NT2/D1 (cell line): ENCODE measurements around the gene CYGB.
"Not testable (repeated sequence)": the region's sequence is repeated elsewhere in the genome, so short reads cannot be mapped to it uniquely, and the experiment has no call there.

Experiments used
- DNase-seq: peaks from one replicate; pipeline ENCODE4 v3.0.0-alpha.2; 2011; ENCODE audit warnings: low read depth, low spot score
- H3K27me3 ChIP-seq: 2 replicates; pipeline ENCODE4 v1.6.0; 2011; ENCODE audit warnings: mild to moderate bottlenecking; ENCODE audit not compliant: insufficient read length, insufficient read depth
- H3K36me3 ChIP-seq: 2 replicates; pipeline ENCODE4 v1.6.1; 2011; ENCODE audit warnings: mild to moderate bottlenecking, low read length, mixed read lengths; ENCODE audit not compliant: insufficient read depth, insufficient read length
- H3K4me1 ChIP-seq: 2 replicates; pipeline ENCODE4 v1.5.1; 2011; ENCODE audit not compliant: insufficient read depth, insufficient read length
- H3K4me3 ChIP-seq: 2 replicates; pipeline ENCODE4 v1.5.1; 2011; ENCODE audit warnings: low read depth; ENCODE audit not compliant: insufficient read length
- H3K9ac ChIP-seq: 2 replicates; pipeline ENCODE4 v1.6.0; 2011; ENCODE audit warnings: low read depth; ENCODE audit not compliant: insufficient read length
- H3K9me3 ChIP-seq: 2 replicates; pipeline ENCODE4 v1.5.1; 2011; ENCODE audit warnings: mild to moderate bottlenecking, low read length; ENCODE audit not compliant: insufficient read depth
- SUZ12 ChIP-seq: IDR thresholded peaks from 2 replicates; pipeline ENCODE4 v1.6.1; 2011; ENCODE audit not compliant: insufficient read length, insufficient read depth; ENCODE audit errors: extremely low read depth
- YY1 ChIP-seq: IDR thresholded peaks from 2 replicates; pipeline ENCODE4 v1.6.1; 2011; ENCODE audit not compliant: insufficient read length, insufficient read depth
- ZNF274 ChIP-seq: IDR thresholded peaks from 2 replicates; pipeline ENCODE4 v1.6.1; 2011; ENCODE audit warnings: mild to moderate bottlenecking, low read depth, low read length

CYGB gene

GRCh38 chr17:76521262-76521661 is 16.2 kb downstream of the CYGB start:
- peaks cover 7% of the 10 kb centered on the region for H3K27me3 ChIP-seq
- peak overlapping the region; percentile 26 for H3K9ac ChIP-seq
- TF ChIP-seq YY1 = no peak
- no peaks in the 10 kb centered on the region for H3K9me3 ChIP-seq
- peaks cover 16% of the 10 kb centered on the region for H3K4me1 ChIP-seq
- H3K36me3 ChIP-seq = no peaks in the 10 kb centered on the region
- no peak for DNase-seq
- H3K4me3 ChIP-seq = no peak overlapping the region

- peaks cover 7% of the 10 kb centered on the region for H3K27me3 ChIP-seq
- H3K36me3 ChIP-seq = no peaks in the 10 kb centered on the region
- DNase-seq = no peak
- H3K9ac ChIP-seq = no peak overlapping the region
- peaks cover 15% of the 10 kb centered on the region for H3K4me1 ChIP-seq
- TF ChIP-seq ZNF274 (no peak), SUZ12 (no peak), YY1 (no peak)
- H3K4me3 ChIP-seq = no peak overlapping the region
- no peaks in the 10 kb centered on the region for H3K9me3 ChIP-seq
Observed at GRCh38 chr17:76519048-76519966, 18.2 kb downstream of the CYGB start.

DNA sequence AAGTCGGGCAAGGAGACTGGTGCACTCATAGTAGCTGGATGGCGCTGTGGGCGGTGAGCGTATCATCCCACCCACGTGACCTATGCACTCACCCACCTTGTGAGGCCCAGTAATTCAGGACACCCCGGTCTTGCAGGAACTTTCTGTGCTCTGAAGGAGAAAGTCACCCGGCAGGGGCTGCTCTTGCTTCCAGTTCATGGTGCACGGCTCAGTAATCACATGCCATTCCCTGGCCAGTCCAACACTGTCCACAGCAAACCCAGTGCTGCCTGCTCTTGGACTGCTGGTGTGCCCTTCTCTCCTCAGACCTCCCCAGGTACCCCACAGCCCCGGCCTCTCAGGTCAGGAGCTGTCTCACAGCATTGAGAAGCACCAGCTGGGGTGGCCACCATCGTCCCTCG is 19.9 kb downstream of the CYGB start:
- Histone ChIP-seq H3K9me3 (no peaks in the 10 kb centered on the region), H3K9ac (no peak overlapping the region), H3K4me3 (no peak overlapping the region), H3K4me1 (peaks cover 11% of the 10 kb centered on the region), H3K36me3 (no peaks in the 10 kb centered on the region), H3K27me3 (peaks cover 3% of the 10 kb centered on the region)
- DNase-seq = no peak
- no peak for TF ChIP-seq YY1

DNA sequence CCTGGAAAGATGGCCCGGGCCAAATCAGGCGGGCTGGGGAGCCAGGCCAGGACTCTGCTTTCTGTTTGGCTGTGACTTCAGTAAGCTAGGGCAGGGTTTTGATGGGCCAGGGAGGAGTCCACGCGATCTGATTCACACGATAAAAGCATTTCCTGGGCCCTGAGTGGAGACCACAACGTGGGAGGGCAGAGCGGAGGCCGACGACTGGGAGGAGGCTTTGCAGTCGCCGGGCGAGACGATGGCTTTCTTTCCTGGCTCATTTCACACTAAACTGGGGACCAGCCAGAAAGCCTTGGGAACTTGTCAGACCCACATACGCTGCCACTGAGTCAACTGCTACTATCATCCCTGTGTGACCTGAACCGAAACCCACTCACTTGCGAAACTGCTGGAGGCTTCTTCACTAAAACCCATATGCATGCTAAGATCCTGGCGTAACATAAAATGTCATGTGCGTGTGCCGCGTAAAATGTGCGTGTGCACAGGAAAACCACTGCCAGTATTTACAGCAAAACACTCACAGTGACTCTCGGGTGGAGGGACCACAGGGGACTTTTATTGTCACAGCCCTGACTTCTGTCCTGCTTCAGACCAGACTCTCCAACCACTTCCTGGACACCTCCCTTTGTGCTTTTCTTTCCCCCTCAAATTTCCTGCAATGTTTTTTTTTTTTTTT is 22.1 kb downstream of the CYGB start:
- Histone ChIP-seq H3K36me3 (no peaks in the 10 kb centered on the region), H3K9ac (peak overlapping the region; percentile 12), H3K27me3 (peaks cover 5% of the 10 kb centered on the region), H3K4me1 (peaks cover 15% of the 10 kb centered on the region), H3K4me3 (no peak overlapping the region), H3K9me3 (no peaks in the 10 kb centered on the region)
- no peak for TF ChIP-seq YY1
- TF ChIP-seq ZNF274 = no peak
- TF ChIP-seq SUZ12 = no peak
- DNase-seq = no peak

DNA sequence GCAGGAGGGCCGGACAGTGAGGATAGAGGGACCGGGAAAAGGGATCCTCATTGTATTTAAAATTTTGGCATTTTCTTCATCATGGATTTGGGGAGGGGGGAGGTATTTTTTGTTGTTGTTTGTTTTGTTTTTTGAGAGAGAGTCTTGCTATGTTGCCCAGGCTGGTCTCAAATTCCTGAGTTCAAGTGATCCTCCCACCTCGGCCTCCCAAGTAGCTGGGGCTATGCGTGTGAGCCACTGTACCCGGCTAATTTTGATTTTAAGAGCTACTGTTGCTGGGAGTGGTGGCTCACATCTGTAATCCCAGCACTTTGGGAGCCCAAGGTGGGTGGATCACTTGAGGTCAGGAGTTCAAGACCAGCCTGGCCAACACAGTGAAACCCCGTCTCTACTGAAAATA is 23.2 kb downstream of the CYGB start:
- H3K4me3 ChIP-seq, H3K9me3 ChIP-seq, H3K9ac ChIP-seq, H3K36me3 ChIP-seq, DNase-seq, H3K27me3 ChIP-seq: not testable (repeated sequence)
- H3K4me1 ChIP-seq = peaks cover 11% of the 10 kb centered on the region

GRCh38 chr17:76513306-76513692 is 24.2 kb downstream of the CYGB start:
- Histone ChIP-seq H3K27me3 (peaks cover 5% of the 10 kb centered on the region), H3K4me3 (no peak overlapping the region), H3K4me1 (peaks cover 9% of the 10 kb centered on the region), H3K9me3 (no peaks in the 10 kb centered on the region), H3K36me3 (no peaks in the 10 kb centered on the region), H3K9ac (no peak overlapping the region)
- TF ChIP-seq ZNF274 (no peak), SUZ12 (no peak), YY1 (no peak)
- no peak for DNase-seq

DNA sequence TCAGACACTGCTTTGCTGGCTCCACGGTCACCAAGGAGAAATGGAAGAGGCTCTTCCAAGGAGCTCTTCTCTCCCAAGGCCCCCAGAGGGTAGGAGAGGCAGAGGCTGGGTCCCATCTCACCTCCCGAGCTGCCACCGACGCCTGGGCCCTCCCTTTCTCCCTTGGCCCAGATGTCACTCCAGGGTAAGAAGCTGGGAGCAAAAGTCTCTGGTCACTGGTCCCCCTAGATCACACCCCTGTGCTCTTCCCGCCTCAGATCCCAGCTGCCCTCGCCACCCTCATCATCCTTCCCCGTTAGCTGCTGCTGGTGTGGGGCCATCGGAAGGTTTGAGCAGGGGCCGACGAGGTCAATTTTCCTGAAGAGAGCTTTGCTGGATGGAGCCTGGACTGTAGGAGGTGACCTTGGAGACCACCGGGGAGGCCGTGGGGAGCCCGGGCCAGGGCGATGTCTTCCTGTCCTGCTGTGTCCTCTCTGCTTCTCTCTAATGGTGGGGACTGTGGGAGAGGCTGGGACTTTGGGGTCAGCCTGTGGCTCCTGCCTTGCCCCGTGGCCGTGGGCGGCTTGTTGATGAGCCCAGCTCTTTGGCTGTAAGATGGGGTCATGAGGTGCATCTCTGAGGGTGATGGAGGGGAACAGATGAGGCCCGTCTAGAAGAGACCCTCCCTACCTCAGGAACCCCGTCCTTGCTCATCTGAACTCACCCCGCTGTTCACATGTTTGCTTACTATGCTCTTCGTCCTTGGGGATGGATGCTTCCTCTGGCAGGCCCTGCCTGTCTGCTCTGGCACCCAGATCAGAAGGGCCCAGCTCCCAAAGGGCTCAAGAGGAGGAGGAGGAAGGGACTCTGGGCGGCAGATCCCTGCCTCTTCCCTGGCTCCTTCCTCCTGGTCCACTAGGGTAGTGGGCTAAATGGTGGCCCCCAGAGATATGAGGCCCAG is 24.9 kb downstream of the CYGB start:
- no peak overlapping the region for H3K4me3 ChIP-seq
- no peak for DNase-seq
- TF ChIP-seq YY1 (no peak), ZNF274 (no peak), SUZ12 (no peak)
- H3K36me3 ChIP-seq = no peaks in the 10 kb centered on the region
- peaks cover 10% of the 10 kb centered on the region for H3K27me3 ChIP-seq
- peaks cover 9% of the 10 kb centered on the region for H3K4me1 ChIP-seq
- no peak overlapping the region for H3K9ac ChIP-seq
- H3K9me3 ChIP-seq = no peaks in the 10 kb centered on the region
